Keratinocyte (primary cell): ENCODE data around the gene AARSD1. TPM values are rescaled to one million over a fixed set of nuclear protein-coding genes. Genes with fewer than 3 reads are reported as not detected.

Experiments used
- DNase-seq: peaks from one replicate; pipeline ENCODE4 v3.0.0-alpha.2; 2011; ENCODE audit warnings: low read depth, missing footprints, low spot score
- FAIRE-seq: peaks from 2 replicates; lab custom pipeline; 2011; peaks lifted over from hg19 to GRCh38; lab: Jason Lieb, UNC
- H2AFZ ChIP-seq: 2 replicates; pipeline ENCODE4 v1.6.0; 2012; ENCODE audit warnings: low read length, control low read depth, inconsistent platforms; ENCODE audit not compliant: control insufficient read depth
- H3K27ac ChIP-seq: 2 replicates; pipeline ENCODE4 v1.5.1; 2011; ENCODE audit warnings: low read length; ENCODE audit not compliant: control insufficient read depth, insufficient read depth
- H3K27me3 ChIP-seq: 3 replicates; pipeline ENCODE4 v1.6.0; 2011; ENCODE audit warnings: low read length; ENCODE audit not compliant: control insufficient read depth, insufficient read depth; ENCODE audit errors: extremely low read depth
- H3K36me3 ChIP-seq, 2 experiments: 2 replicates in 1 of 2; 3 replicates in 1 of 2; pipeline ENCODE4 v1.5.1; 2011; ENCODE audit warnings: low read length in 2 of 2, mild to moderate bottlenecking in 1 of 2; ENCODE audit not compliant: control insufficient read depth in 2 of 2, insufficient read depth in 2 of 2; ENCODE audit errors: extremely low read depth in 1 of 2
- H3K4me1 ChIP-seq: 3 replicates; pipeline ENCODE4 v1.5.1; 2011; ENCODE audit warnings: low read length; ENCODE audit not compliant: control insufficient read depth, insufficient read depth; ENCODE audit errors: extremely low read depth
- H3K4me2 ChIP-seq: 3 replicates; pipeline ENCODE4 v1.6.0; 2011; ENCODE audit warnings: low read depth, low read length; ENCODE audit not compliant: control insufficient read depth, insufficient read depth; ENCODE audit errors: extremely low read depth
- H3K4me3 ChIP-seq, 3 experiments: fragments of 200-600 bp in 1 of 3; sonication (generic) in 1 of 3; 2 replicates in 2 of 3; 3 replicates in 1 of 3; pipeline ENCODE4 v1.5.1; 2011 to 2016; ENCODE audit warnings: low read length in 3 of 3, mild to moderate bottlenecking in 3 of 3, control low read depth in 2 of 3, inconsistent platforms in 1 of 3, low read depth in 1 of 3, mixed read lengths in 1 of 3, mixed run types in 1 of 3, moderate library complexity in 1 of 3; ENCODE audit not compliant: control insufficient read depth in 2 of 3, insufficient read depth in 2 of 3; ENCODE audit errors: extremely low read depth in 1 of 3
- H3K79me2 ChIP-seq: 2 replicates; pipeline ENCODE4 v1.6.0; 2012; ENCODE audit warnings: low read length; ENCODE audit not compliant: control insufficient read depth, insufficient read depth
- H3K9ac ChIP-seq: 3 replicates; pipeline ENCODE4 v1.6.0; 2011; ENCODE audit warnings: low read length; ENCODE audit not compliant: control insufficient read depth, insufficient read depth; ENCODE audit errors: extremely low read depth
- H3K9me1 ChIP-seq: 3 replicates; pipeline ENCODE4 v1.6.0; 2011; ENCODE audit warnings: low read length; ENCODE audit not compliant: control insufficient read depth, insufficient read depth; ENCODE audit errors: extremely low read depth
- H3K9me3 ChIP-seq: 2 replicates; pipeline ENCODE4 v1.5.1; 2012; ENCODE audit warnings: low read depth, low read length; ENCODE audit not compliant: control insufficient read depth
- H4K20me1 ChIP-seq: 3 replicates; pipeline ENCODE4 v1.6.0; 2011; ENCODE audit warnings: low read length; ENCODE audit not compliant: control insufficient read depth, insufficient read depth; ENCODE audit errors: extremely low read depth
- EZH2 ChIP-seq: IDR thresholded peaks from one replicate; pipeline ENCODE4 v1.6.1; 2012; ENCODE audit warnings: inconsistent platforms, mild to moderate bottlenecking, low read length, moderate library complexity
- dilution Hi-C: fragments of 300-500 bp; cut with MboI; formaldehyde crosslinking; loops from one replicate; pipeline ENCODE4 v1.7.0; 2020; ENCODE audit warnings: low sequenced_read_pairs; ENCODE audit not compliant: extremely low pct_ligation_motif_present
- polyA plus RNA-seq, 5 experiments: library from polyadenylated mRNA; depleted of rRNA in 3 of 5; stranded (reverse) in 3 of 5; stranded (forward) in 1 of 5; unstranded in 1 of 5; fragments of >200 nt; gene quantifications; 1 replicate in 1 of 5; 2 replicates in 3 of 5; 3 replicates in 1 of 5; pipeline versions ENCODE4 v1.2.1 to v1.2.3, GENCODE V29; 2011 to 2012; ENCODE audit warnings: missing spikeins in 2 of 5, low read depth in 1 of 5, low replicate concordance in 1 of 5
- TF ChIP-seq, protein P1 (sequence below), 3 experiments: IDR thresholded peaks in 1 of 3; conservative IDR thresholded peaks in 1 of 3; optimal IDR thresholded peaks in 1 of 3; 2 replicates in 2 of 3; 3 replicates in 1 of 3; pipeline versions ENCODE3 to v1.5.1; 2011; ENCODE audit warnings: low read length in 3 of 3, mild to moderate bottlenecking in 3 of 3, moderate library complexity in 2 of 3, control low read depth in 1 of 3, inconsistent platforms in 1 of 3; ENCODE audit not compliant: insufficient read depth in 2 of 3; ENCODE audit errors: extremely low read depth in 1 of 3

AARSD1 gene
- polyA plus RNA-seq, 1 donor (not counting 4 experiments of a cell fraction or from before 2014, with no cell fraction given) = 49.3 TPM

DNA sequence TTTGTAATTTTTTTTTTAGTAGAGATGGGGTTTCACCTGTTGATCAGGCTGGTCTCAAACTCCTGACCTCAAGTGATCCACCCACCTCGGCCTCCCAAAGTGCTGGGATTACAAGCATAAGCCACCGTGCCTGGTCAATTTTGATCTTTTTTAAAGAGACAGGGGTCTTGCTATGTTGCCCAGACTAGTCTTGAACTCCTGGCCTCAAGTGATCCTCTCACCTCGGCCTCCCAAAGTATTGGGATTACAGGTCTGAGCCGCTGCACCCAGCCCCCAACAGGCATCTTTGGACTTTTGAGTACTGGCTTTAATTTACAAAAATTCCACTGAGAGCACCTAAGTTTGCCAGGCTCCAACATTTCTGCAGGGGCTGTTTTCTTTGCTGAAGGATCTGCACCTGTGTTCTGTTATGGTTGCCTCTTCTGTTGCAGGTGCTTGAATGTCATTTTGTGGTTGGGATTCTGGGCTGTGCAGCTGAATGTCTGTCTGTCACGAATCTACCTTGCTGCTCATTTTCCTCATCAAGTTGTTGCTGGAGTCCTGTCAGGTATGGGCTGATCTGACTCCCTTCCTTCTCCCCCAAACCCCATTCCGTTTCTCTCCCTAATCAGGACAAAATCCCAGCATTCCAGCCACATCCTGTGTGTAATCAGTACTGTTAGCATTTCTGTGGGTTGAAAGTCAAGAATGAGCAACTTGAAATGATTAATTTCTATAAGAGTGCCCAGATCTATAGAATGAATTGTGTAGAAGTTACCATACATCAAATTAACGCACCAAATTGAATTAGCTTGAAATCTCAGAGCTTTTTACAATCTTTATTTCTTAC lies 55.2 kb downstream of the AARSD1 start:
- H3K9me3 ChIP-seq = no peaks in the 10 kb centered on the region
- H3K4me1 ChIP-seq = no peaks in the 10 kb centered on the region
- H3K27me3 ChIP-seq = peaks cover 6% of the 10 kb centered on the region
- no peaks in the 10 kb centered on the region for H3K36me3 ChIP-seq
- no peak overlapping the region for H3K4me3 ChIP-seq
- dilution Hi-C loops = no loop called here
- peak; percentile 29 for FAIRE-seq
- H3K9ac ChIP-seq = no peak overlapping the region
- DNase-seq = no peak
- no peak overlapping the region for H2AFZ ChIP-seq
- TF ChIP-seq, protein P1, sequence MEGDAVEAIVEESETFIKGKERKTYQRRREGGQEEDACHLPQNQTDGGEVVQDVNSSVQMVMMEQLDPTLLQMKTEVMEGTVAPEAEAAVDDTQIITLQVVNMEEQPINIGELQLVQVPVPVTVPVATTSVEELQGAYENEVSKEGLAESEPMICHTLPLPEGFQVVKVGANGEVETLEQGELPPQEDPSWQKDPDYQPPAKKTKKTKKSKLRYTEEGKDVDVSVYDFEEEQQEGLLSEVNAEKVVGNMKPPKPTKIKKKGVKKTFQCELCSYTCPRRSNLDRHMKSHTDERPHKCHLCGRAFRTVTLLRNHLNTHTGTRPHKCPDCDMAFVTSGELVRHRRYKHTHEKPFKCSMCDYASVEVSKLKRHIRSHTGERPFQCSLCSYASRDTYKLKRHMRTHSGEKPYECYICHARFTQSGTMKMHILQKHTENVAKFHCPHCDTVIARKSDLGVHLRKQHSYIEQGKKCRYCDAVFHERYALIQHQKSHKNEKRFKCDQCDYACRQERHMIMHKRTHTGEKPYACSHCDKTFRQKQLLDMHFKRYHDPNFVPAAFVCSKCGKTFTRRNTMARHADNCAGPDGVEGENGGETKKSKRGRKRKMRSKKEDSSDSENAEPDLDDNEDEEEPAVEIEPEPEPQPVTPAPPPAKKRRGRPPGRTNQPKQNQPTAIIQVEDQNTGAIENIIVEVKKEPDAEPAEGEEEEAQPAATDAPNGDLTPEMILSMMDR (optimal IDR thresholded peaks at IDR 0.05 in 1 of 3, IDR thresholded peaks at IDR 0.05 in 1 of 3, conservative IDR thresholded peaks at IDR 0.05 in 1 of 3; ENCODE audit: extremely low read depth in 1 of 3, insufficient read depth in 2 of 3, low read length in 3 of 3) = no peak
- TF ChIP-seq EZH2 = no peak
- H3K4me2 ChIP-seq = no peak overlapping the region
- no peaks in the 10 kb centered on the region for H4K20me1 ChIP-seq
- H3K79me2 ChIP-seq = no peaks in the 10 kb centered on the region
- no peaks in the 10 kb centered on the region for H3K9me1 ChIP-seq
- H3K27ac ChIP-seq = no peak overlapping the region

DNA sequence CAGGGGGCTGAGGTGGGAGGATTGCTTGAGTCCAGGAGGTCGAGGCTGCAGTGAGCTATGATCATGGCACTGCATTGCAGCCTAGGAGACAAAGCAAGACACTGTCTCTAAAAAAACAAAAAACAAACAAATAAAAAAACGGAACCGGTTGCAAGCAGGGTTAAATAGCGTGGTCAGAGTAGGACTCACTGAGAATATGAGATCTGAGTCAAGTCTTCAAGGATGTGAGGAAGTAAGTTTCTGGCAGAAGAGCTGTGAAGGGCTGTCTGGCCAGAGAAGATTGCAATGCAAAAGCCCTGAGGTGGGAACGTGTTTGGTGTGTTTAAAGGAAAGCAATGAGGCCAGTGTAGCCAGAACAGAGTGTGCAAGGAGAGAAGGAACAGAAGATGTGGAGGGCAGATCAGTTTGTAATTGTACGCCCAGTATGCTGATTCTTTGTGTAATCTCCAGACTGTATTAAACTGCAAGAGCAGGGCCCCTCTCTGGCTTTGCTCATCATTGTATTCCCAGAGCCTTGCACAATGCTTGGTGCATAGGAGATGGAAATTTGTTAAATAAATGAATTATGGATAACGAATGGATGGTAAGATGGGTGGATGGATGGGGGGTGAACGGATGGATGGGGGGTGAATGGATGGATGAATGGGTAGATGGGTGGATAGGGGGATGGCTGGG lies 57.3 kb downstream of the AARSD1 start:
- no peak for TF ChIP-seq EZH2
- TF ChIP-seq, protein P1 (optimal IDR thresholded peaks at IDR 0.05 in 1 of 3, IDR thresholded peaks at IDR 0.05 in 1 of 3, conservative IDR thresholded peaks at IDR 0.05 in 1 of 3; ENCODE audit: extremely low read depth in 1 of 3, insufficient read depth in 2 of 3, low read length in 3 of 3) = no peak
- Histone ChIP-seq H3K9ac (no peak overlapping the region), H3K4me3 (no peak overlapping the region), H3K9me1 (no peaks in the 10 kb centered on the region), H3K79me2 (no peaks in the 10 kb centered on the region), H2AFZ (no peak overlapping the region), H4K20me1 (no peaks in the 10 kb centered on the region), H3K4me1 (no peaks in the 10 kb centered on the region), H3K27ac (no peak overlapping the region), H3K27me3 (peaks cover 6% of the 10 kb centered on the region), H3K9me3 (no peaks in the 10 kb centered on the region), H3K4me2 (no peak overlapping the region), H3K36me3 (no peaks in the 10 kb centered on the region)
- dilution Hi-C loops = no loop called here
- no peak for DNase-seq
- no peak for FAIRE-seq
